ENCODE measurements around the gene ZNF436.
A peak's percentile ranks its signal among the peaks of the same experiment; 100 is the strongest.
"Not testable (repeated sequence)": the region's sequence is repeated elsewhere in the genome, so short reads cannot be mapped to it uniquely, and the experiment has no call there.

Gene ZNF436

GRCh38 chr1:23376890-23377811 is 7.5 kb upstream of the ZNF436 start:
- Mint-ChIP-seq H3K27ac (no peak overlapping the region), H3K4me1 (no peaks in the 10 kb centered on the region), H3K36me3 (no peaks in the 10 kb centered on the region), H3K4me3 (no peak overlapping the region), H3K9me3 (no peaks in the 10 kb centered on the region)
- no peak for ATAC-seq
- no peak for DNase-seq (ENCODE audit: low spot score in 2 of 2)

GRCh38 chr1:23374079-23374735 is 4.6 kb upstream of the ZNF436 start:
- H3K27ac Mint-ChIP-seq; H3K4me3 Mint-ChIP-seq; H3K36me3 Mint-ChIP-seq; H3K9me3 Mint-ChIP-seq; ATAC-seq; DNase-seq (ENCODE audit: low spot score in 2 of 2): not testable (repeated sequence)
- peaks cover 17% of the 10 kb centered on the region for H3K4me1 Mint-ChIP-seq

GRCh38 chr1:23371987-23372880 is 2.6 kb upstream of the ZNF436 start:
- no peak for DNase-seq (ENCODE audit: low spot score in 2 of 2)
- no peak for ATAC-seq
- no peak overlapping the region for H3K4me3 Mint-ChIP-seq
- no peaks in the 10 kb centered on the region for H3K9me3 Mint-ChIP-seq
- H3K36me3 Mint-ChIP-seq, result peaks cover 16% of the 10 kb centered on the region
- no peak overlapping the region for H3K27ac Mint-ChIP-seq
- peaks cover 28% of the 10 kb centered on the region for H3K4me1 Mint-ChIP-seq

DNA sequence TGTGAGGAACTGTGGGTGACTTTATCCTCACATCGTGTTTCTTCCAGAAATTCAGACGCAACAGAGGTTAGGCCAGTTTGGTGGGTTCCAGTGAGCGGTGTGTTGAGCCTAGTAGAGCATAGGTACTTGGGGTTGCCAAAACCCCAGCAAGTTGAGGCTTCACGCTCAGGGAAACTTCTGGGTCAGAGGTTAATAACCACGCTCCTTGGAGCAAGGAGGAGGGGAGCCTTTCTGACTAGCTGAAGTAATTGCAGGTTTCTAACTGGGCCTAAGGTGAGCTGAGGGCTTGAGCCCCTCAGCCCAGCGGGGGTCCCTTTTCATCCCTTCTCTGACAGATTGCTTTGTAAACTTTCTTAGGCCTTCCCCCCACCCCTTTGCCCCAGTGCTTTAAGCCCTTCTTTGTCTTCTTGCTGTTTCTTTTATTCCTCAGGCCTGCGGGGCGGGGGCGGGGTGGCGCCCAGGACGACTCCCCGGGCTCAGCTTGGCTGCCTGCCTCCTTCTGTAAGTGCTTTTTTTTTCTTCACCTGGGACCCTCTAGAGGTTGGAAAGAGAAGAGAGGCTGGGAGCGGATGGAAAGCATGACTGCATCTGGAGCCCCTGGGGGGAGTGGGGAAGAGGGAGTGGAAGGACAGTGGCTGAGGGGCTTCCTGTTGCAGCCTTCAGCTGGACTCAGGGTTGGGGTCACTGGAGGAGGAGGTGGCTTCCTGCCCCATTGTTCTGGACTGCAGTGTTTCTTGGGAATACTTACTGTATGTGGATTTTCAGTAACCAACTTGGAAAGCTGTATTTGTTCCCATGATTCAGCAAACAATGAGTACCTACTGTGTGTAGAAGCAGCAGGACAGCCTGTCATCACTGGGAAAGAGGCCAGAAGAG is 1.3 kb upstream of the ZNF436 start:
- Mint-ChIP-seq H3K27ac (no peak overlapping the region), H3K36me3 (peaks cover 21% of the 10 kb centered on the region), H3K4me3 (peak overlapping the region; percentile 92), H3K9me3 (no peaks in the 10 kb centered on the region), H3K4me1 (peaks cover 39% of the 10 kb centered on the region)
- DNase-seq (ENCODE audit: low spot score in 2 of 2) (no peak), ATAC-seq (no peak)

DNA sequence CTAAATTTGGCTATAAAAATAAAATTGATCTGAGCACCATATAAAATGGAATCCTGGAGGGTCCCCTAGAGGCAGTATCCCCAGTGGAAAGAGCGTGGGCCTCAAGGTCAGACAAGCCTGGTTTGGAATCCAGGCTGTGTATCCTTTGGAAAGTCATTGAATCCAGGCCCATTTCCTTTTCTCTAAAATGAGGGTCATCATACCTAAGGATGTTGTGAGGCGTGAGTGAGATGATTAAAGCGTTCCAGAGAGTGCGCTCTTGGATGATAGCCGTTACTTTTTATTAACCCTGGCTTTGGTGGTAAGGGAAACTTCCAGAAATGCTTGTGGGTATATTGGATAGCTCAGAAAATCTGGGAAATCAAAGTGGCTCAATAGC is 683 bp upstream of the ZNF436 start:
- H3K27ac Mint-ChIP-seq, result peak overlapping the region; percentile 96
- ATAC-seq (no peak), DNase-seq (ENCODE audit: low spot score in 2 of 2) (no peak)
- H3K4me1 Mint-ChIP-seq, result peaks cover 39% of the 10 kb centered on the region
- peaks cover 26% of the 10 kb centered on the region for H3K36me3 Mint-ChIP-seq
- H3K9me3 Mint-ChIP-seq, result no peaks in the 10 kb centered on the region
- H3K4me3 Mint-ChIP-seq, result peak overlapping the region; percentile 92

- H3K4me3 Mint-ChIP-seq, result peak overlapping the region; percentile 92
- H3K4me1 Mint-ChIP-seq, result peaks cover 39% of the 10 kb centered on the region
- ATAC-seq (peak; percentile 84), DNase-seq (ENCODE audit: low spot score in 2 of 2) (peak; percentile 83 to 93)
- H3K27ac Mint-ChIP-seq, result peak overlapping the region; percentile 96
- H3K36me3 Mint-ChIP-seq, result peaks cover 38% of the 10 kb centered on the region
- H3K9me3 Mint-ChIP-seq, result no peaks in the 10 kb centered on the region
These were observed 888 bp downstream of the ZNF436 start for GRCh38 chr1:23368562-23369334.

DNA sequence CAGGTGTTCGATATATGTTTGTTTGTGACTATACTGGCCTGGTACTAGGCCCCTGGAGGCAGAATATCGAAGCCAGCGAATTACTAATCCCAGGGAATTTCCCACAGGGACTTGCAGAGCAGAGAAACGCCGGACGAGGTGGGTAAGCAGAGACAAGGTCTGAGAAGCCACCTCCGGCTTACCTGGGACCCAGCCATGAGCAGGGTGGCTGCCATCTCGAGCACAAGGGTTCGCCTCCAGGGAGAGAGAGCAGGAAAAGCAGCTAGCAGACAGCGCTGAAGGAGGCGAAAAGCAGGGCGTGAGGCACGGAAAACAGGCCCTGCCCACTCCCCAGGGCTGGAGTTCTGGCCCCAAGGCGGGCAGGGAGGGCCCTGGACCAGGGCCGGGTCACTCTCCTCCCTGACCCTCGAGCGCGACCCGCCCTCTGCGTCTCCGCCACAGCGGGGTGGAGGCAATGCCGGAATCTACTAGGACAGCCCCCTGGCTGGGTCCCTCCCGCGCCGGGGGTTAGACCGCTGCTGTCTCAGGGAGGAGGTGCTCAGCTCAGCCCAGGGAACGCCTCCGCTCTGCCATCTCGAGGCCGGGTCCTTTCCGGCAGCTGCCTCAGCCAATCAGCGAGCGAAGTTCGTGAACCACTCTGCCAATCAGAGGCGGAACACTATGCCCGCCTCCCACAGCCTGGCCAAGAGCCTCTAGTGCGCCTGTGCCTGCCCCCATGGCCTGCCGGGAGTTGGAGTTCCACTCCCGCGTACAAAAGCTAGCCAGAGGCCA is 1.7 kb downstream of the ZNF436 start:
- peak; percentile 90 to 97 for DNase-seq (ENCODE audit: low spot score in 2 of 2)
- peak overlapping the region; percentile 92 for H3K4me3 Mint-ChIP-seq
- H3K27ac Mint-ChIP-seq, result peak overlapping the region; percentile 96
- peaks cover 39% of the 10 kb centered on the region for H3K4me1 Mint-ChIP-seq
- peak; percentile 96 for ATAC-seq
- H3K36me3 Mint-ChIP-seq, result peaks cover 46% of the 10 kb centered on the region
- H3K9me3 Mint-ChIP-seq, result peaks cover under 1% of the 10 kb centered on the region

DNA sequence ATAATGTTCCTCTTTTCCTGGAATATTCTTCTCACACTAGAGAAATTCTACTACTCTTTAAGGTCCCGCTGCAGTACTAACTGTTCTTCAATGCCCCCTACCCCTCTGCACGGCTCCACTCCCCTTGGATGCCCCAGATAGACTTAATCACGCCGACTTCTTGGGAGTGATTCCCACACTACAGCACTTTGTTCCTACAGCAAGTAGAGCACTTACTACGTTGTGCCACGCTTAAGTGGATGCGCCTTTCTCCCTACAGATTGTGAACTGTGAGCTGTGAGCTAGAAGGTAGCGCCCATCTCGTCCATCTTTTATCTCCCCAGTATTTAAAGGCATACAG is 2.2 kb downstream of the ZNF436 start:
- Mint-ChIP-seq H3K4me3 (peak overlapping the region; percentile 92), H3K4me1 (peaks cover 39% of the 10 kb centered on the region), H3K27ac (peak overlapping the region; percentile 96), H3K36me3 (peaks cover 52% of the 10 kb centered on the region), H3K9me3 (peaks cover 4% of the 10 kb centered on the region)
- DNase-seq (ENCODE audit: low spot score in 2 of 2), result no peak
- ATAC-seq, result no peak

- peaks cover 8% of the 10 kb centered on the region for H3K9me3 Mint-ChIP-seq
- H3K36me3 Mint-ChIP-seq, result peaks cover 60% of the 10 kb centered on the region
- no peak for DNase-seq (ENCODE audit: low spot score in 2 of 2)
- H3K4me1 Mint-ChIP-seq, result peaks cover 39% of the 10 kb centered on the region
- no peak for ATAC-seq
- H3K27ac Mint-ChIP-seq, result no peak overlapping the region
- H3K4me3 Mint-ChIP-seq, result peak overlapping the region; percentile 92
These were observed 3.0 kb downstream of the ZNF436 start for GRCh38 chr1:23366598-23366997.

DNA sequence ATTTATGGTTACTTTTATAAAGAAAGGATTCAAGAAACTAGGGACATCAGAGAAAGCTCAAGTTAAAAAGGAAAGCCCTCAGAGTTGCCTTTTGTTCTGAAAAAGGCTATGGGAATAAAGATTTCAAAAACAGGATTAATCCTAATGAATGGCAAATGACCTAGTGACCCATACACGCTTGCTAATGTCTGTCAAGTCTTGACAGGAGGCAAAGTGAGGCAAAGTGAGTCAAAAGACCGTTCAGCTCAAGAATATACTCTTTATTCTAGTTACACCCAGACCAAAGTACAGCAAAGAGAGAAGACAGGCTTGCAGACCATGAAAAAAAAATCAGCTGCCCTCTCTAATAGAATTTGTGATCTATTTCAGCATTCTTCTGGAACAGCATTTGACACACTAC is 3.5 kb downstream of the ZNF436 start:
- DNase-seq (ENCODE audit: low spot score in 2 of 2) (no peak), ATAC-seq (no peak)
- Mint-ChIP-seq H3K36me3 (peaks cover 65% of the 10 kb centered on the region), H3K4me3 (no peak overlapping the region), H3K4me1 (peaks cover 38% of the 10 kb centered on the region), H3K9me3 (peaks cover 10% of the 10 kb centered on the region), H3K27ac (no peak overlapping the region)

DNA sequence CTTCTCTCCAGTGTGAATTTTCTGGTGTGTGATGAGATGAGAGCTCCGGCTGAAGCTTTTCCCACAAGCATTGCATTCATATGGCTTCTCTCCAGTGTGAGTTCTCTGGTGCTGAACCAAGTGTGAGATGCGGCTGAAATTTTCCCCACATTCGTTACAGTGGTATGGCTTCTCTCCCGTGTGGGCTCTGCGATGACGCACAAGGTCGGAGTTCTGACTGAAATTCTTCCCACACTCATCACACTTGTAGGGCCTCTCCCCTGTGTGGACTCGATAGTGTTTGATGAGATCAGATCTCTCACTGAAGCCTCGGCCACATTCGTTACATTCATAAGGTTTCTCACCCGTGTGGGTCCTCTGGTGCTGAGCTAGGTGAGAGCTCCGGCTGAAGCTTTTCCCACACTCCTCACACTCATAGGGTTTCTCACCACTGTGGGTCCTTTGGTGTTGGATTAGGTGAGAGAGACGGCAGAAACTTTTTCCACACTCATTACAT is 7.4 kb downstream of the ZNF436 start:
- H3K36me3 Mint-ChIP-seq, result peaks cover 55% of the 10 kb centered on the region
- H3K9me3 Mint-ChIP-seq, result peaks cover 25% of the 10 kb centered on the region
- no peak overlapping the region for H3K4me3 Mint-ChIP-seq
- H3K27ac Mint-ChIP-seq, result no peak overlapping the region
- ATAC-seq, result no peak
- H3K4me1 Mint-ChIP-seq, result peaks cover 11% of the 10 kb centered on the region
- no peak for DNase-seq (ENCODE audit: low spot score in 2 of 2)

- H3K36me3 Mint-ChIP-seq, result peaks cover 29% of the 10 kb centered on the region
- no peak for ATAC-seq
- DNase-seq (ENCODE audit: low spot score in 2 of 2), result no peak
- H3K9me3 Mint-ChIP-seq, result peaks cover 25% of the 10 kb centered on the region
- no peak overlapping the region for H3K4me3 Mint-ChIP-seq
- peaks cover 7% of the 10 kb centered on the region for H3K4me1 Mint-ChIP-seq
- H3K27ac Mint-ChIP-seq, result no peak overlapping the region
These were observed 11.2 kb downstream of the ZNF436 start for GRCh38 chr1:23358310-23358875.
